H1 (cell line): ENCODE measurements around the gene PKN3. TPM values are rescaled to one million over a fixed set of nuclear protein-coding genes. Genes with fewer than 3 reads are reported as not detected.

ENCODE experiments used
- BRCA1 ChIP-seq: IDR thresholded peaks from 2 replicates; pipeline ENCODE4 v1.6.1; 2012; ENCODE audit warnings: low read depth, low read length, improper control_type of control experiment
- EGR1 ChIP-seq: IDR thresholded peaks from 2 replicates; pipeline ENCODE4 v1.6.1; 2011; ENCODE audit warnings: low read depth, low read length, borderline replicate concordance
- KDM4A ChIP-seq: IDR thresholded peaks from one replicate; pipeline ENCODE4 v1.7.1; 2012; ENCODE audit warnings: low read depth, mild to moderate bottlenecking, moderate library complexity, low read length, inconsistent platforms; ENCODE audit not compliant: severe bottlenecking
- RAD21 ChIP-seq, 2 experiments: IDR thresholded peaks in 1 of 2; conservative IDR thresholded peaks in 1 of 2; 2 replicates each; pipeline ENCODE4 v1.6.1; 2011; ENCODE audit warnings: low read depth in 2 of 2, low read length in 2 of 2, improper control_type of control experiment in 1 of 2, inconsistent platforms in 1 of 2, mild to moderate bottlenecking in 1 of 2, moderate library complexity in 1 of 2
- RXRA ChIP-seq: IDR thresholded peaks from 2 replicates; pipeline ENCODE4 v1.6.1; 2011; ENCODE audit warnings: low read depth, mild to moderate bottlenecking, low read length, moderate library complexity; ENCODE audit not compliant: insufficient read depth
- SP4 ChIP-seq: IDR thresholded peaks from 2 replicates; pipeline ENCODE4 v1.6.1; 2012; ENCODE audit warnings: low read length, inconsistent platforms
- SRF ChIP-seq: IDR thresholded peaks from 2 replicates; pipeline ENCODE4 v1.6.1; 2011; ENCODE audit warnings: mild to moderate bottlenecking, low read depth, low read length, moderate library complexity
- polyA plus RNA-seq, 7 experiments: library from polyadenylated mRNA; depleted of rRNA in 3 of 7; stranded (reverse) in 5 of 7; unstranded in 2 of 7; fragments of >200 nt in 5 of 7; fragments of 200-250 nt in 2 of 7; gene quantifications; 1 replicate in 5 of 7; 2 replicates in 1 of 7; 4 replicates in 1 of 7; pipeline versions ENCODE4 v1.2.1 to v1.2.3, GENCODE V29; 2011 to 2013; ENCODE audit warnings: missing spikeins in 2 of 7, mixed read lengths in 2 of 7
- total RNA-seq: library from RNA; stranded (reverse); fragmentation: NEBNext Ultra II Directional; extraction: Animal tissue kit (Norgen Biotek cat#: 25700); gene quantifications from 2 replicates; pipeline ENCODE4 v1.2.1, GENCODE V29; 2021
- TF ChIP-seq, protein P1 (sequence below): fragments of 300-600 bp; sonication (generic); IDR thresholded peaks from 2 replicates; pipeline ENCODE4 v1.7.1; 2012; ENCODE audit warnings: low read length, moderate library complexity, mild to moderate bottlenecking, inconsistent platforms; ENCODE audit not compliant: insufficient replicate concordance
- TF ChIP-seq, protein P2 (sequence below): IDR thresholded peaks from 2 replicates; pipeline ENCODE4 v1.6.1; 2011; ENCODE audit warnings: low read length, improper control_type of control experiment

The PKN3 gene
- total and polyA plus RNA-seq, 2 of the 8 experiments (the other 6 are each of a cell fraction or from before 2014, with no cell fraction given): 15.7 to 16.3 TPM

DNA sequence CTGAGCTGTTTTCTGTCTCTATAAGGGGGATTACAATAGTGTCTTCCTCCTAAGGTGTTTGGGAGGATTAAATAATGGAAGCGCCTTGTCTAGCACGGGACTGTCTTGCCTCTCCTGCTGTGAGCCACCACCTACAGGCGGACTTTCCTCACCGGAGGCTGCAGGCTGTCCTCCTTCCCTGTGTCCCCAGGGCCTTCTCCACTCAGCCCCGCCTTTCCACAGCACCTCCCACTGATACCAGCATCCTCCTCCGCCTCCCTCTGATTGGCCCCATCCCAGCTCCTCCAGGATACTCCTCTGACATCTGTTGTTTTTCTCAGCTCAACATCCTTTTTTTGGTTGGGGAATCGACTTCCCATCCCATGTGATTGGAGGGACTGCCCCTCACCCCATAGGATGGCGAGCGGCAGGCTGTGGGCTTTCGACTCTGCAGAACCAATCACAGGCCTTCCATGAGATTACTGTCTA is 22.5 kb downstream of the PKN3 start (continued):
- TF ChIP-seq, protein P1, sequence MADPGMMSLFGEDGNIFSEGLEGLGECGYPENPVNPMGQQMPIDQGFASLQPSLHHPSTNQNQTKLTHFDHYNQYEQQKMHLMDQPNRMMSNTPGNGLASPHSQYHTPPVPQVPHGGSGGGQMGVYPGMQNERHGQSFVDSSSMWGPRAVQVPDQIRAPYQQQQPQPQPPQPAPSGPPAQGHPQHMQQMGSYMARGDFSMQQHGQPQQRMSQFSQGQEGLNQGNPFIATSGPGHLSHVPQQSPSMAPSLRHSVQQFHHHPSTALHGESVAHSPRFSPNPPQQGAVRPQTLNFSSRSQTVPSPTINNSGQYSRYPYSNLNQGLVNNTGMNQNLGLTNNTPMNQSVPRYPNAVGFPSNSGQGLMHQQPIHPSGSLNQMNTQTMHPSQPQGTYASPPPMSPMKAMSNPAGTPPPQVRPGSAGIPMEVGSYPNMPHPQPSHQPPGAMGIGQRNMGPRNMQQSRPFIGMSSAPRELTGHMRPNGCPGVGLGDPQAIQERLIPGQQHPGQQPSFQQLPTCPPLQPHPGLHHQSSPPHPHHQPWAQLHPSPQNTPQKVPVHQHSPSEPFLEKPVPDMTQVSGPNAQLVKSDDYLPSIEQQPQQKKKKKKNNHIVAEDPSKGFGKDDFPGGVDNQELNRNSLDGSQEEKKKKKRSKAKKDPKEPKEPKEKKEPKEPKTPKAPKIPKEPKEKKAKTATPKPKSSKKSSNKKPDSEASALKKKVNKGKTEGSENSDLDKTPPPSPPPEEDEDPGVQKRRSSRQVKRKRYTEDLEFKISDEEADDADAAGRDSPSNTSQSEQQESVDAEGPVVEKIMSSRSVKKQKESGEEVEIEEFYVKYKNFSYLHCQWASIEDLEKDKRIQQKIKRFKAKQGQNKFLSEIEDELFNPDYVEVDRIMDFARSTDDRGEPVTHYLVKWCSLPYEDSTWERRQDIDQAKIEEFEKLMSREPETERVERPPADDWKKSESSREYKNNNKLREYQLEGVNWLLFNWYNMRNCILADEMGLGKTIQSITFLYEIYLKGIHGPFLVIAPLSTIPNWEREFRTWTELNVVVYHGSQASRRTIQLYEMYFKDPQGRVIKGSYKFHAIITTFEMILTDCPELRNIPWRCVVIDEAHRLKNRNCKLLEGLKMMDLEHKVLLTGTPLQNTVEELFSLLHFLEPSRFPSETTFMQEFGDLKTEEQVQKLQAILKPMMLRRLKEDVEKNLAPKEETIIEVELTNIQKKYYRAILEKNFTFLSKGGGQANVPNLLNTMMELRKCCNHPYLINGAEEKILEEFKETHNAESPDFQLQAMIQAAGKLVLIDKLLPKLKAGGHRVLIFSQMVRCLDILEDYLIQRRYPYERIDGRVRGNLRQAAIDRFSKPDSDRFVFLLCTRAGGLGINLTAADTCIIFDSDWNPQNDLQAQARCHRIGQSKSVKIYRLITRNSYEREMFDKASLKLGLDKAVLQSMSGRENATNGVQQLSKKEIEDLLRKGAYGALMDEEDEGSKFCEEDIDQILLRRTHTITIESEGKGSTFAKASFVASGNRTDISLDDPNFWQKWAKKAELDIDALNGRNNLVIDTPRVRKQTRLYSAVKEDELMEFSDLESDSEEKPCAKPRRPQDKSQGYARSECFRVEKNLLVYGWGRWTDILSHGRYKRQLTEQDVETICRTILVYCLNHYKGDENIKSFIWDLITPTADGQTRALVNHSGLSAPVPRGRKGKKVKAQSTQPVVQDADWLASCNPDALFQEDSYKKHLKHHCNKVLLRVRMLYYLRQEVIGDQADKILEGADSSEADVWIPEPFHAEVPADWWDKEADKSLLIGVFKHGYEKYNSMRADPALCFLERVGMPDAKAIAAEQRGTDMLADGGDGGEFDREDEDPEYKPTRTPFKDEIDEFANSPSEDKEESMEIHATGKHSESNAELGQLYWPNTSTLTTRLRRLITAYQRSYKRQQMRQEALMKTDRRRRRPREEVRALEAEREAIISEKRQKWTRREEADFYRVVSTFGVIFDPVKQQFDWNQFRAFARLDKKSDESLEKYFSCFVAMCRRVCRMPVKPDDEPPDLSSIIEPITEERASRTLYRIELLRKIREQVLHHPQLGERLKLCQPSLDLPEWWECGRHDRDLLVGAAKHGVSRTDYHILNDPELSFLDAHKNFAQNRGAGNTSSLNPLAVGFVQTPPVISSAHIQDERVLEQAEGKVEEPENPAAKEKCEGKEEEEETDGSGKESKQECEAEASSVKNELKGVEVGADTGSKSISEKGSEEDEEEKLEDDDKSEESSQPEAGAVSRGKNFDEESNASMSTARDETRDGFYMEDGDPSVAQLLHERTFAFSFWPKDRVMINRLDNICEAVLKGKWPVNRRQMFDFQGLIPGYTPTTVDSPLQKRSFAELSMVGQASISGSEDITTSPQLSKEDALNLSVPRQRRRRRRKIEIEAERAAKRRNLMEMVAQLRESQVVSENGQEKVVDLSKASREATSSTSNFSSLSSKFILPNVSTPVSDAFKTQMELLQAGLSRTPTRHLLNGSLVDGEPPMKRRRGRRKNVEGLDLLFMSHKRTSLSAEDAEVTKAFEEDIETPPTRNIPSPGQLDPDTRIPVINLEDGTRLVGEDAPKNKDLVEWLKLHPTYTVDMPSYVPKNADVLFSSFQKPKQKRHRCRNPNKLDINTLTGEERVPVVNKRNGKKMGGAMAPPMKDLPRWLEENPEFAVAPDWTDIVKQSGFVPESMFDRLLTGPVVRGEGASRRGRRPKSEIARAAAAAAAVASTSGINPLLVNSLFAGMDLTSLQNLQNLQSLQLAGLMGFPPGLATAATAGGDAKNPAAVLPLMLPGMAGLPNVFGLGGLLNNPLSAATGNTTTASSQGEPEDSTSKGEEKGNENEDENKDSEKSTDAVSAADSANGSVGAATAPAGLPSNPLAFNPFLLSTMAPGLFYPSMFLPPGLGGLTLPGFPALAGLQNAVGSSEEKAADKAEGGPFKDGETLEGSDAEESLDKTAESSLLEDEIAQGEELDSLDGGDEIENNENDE: no peak
- TF ChIP-seq EGR1 (no peak), RXRA (no peak), KDM4A (peak; percentile 5), BRCA1 (no peak), RAD21 (IDR thresholded peaks at IDR 0.05 in 1 of 2, conservative IDR thresholded peaks at IDR 0.05 in 1 of 2; ENCODE audit: low read depth in 2 of 2, low read length in 2 of 2) (no peak), SRF (no peak), SP4 (no peak)
- TF ChIP-seq, protein P2, sequence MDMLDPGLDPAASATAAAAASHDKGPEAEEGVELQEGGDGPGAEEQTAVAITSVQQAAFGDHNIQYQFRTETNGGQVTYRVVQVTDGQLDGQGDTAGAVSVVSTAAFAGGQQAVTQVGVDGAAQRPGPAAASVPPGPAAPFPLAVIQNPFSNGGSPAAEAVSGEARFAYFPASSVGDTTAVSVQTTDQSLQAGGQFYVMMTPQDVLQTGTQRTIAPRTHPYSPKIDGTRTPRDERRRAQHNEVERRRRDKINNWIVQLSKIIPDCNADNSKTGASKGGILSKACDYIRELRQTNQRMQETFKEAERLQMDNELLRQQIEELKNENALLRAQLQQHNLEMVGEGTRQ: no peak; the same call in 1 of the 2 replicates
